SK-N-MC (cell line): ENCODE data around the gene SBF2.

Source experiments
- EZH2 ChIP-seq: fragments of 200-600 bp; sonication (generic); IDR thresholded peaks from one replicate; pipeline ENCODE4 v1.6.1; 2017; ENCODE audit warnings: antibody characterized with exemption
- FOXP2 ChIP-seq: optimal IDR thresholded peaks from 2 replicates; pipeline ENCODE3; 2011; ENCODE audit warnings: mild to moderate bottlenecking, moderate library complexity; ENCODE audit not compliant: insufficient read depth; ENCODE audit errors: extremely low read length, control extremely low read depth
- POLR2AphosphoS5 ChIP-seq: IDR thresholded peaks from 2 replicates; pipeline ENCODE4 v1.6.1; 2012; ENCODE audit warnings: mild to moderate bottlenecking, low read depth, low read length, borderline replicate concordance

DNA sequence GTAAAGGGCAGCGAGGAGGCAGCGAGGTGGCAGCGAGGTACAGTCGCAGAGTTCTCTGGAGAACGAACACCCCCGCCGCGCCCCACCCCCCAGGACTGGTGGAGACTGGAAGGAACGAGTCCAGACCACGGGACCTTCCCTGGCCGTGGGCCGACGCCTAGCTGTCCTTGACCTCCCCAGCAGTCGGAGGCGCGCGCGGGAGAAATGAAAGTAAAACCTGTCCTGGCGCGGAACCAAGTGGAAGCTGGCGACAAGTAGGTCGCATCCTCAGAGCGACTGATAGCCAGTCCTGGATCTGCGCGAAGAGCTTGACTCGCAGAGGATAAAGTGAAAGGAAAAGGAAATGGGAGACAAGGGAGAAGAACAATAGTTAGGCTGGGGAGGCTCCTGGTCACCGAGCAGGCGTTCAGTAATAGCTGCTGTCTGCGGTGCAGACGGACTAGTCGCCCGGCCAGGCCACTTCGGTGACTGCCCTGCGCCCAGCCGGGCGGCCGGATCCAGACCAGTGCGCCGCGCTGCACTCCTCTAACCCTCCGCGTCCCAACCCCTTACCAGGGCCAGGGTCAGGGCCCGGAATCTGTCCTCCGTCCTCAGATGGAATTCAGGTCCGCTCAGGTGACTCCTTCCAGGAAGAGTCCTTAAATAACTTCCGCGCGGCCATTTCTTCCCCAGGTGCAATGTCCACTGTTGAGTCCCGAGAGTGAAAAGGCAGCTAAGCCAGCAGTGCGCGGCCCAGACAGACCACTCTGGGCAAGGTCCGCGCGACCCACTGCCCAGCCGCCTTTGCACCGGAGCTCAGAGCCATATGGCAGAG is 8.9 kb upstream of the SBF2 start:
- no peak for TF ChIP-seq POLR2AphosphoS5
- no peak for TF ChIP-seq EZH2
- TF ChIP-seq FOXP2: no peak
